ES-I3 (cell line): Measurements from ENCODE around the gene LHFPL2.

Experiments
- H3K36me3 ChIP-seq: 2 replicates; pipeline ENCODE4 v1.6.1; 2013; ENCODE audit warnings: mild to moderate bottlenecking, low read length, control low read depth, moderate library complexity; ENCODE audit not compliant: insufficient read depth
- H3K4me1 ChIP-seq: 2 replicates; pipeline ENCODE4 v1.6.1; 2013; ENCODE audit warnings: mild to moderate bottlenecking, control low read depth, low read length; ENCODE audit not compliant: insufficient read depth
- H3K9ac ChIP-seq: 2 replicates; pipeline ENCODE4 v1.6.1; 2013; ENCODE audit warnings: low read depth, mild to moderate bottlenecking, low read length, moderate library complexity
- H3K9me3 ChIP-seq: 2 replicates; pipeline ENCODE4 v1.6.1; 2013; ENCODE audit warnings: mild to moderate bottlenecking, low read length, moderate library complexity; ENCODE audit not compliant: control insufficient read depth, insufficient read depth

The LHFPL2 gene

GRCh38 chr5:78503958-78504653 is 144.5 kb downstream of the LHFPL2 start:
- peaks cover 20% of the 10 kb centered on the region for H3K4me1 ChIP-seq
- no peaks in the 10 kb centered on the region for H3K9me3 ChIP-seq

GRCh38 chr5:78501411-78502352 is 146.9 kb downstream of the LHFPL2 start:
- Histone ChIP-seq H3K4me1 (peaks cover 12% of the 10 kb centered on the region), H3K36me3 (peaks cover 2% of the 10 kb centered on the region; the same call in 1 of the 2 replicates), H3K9me3 (no peaks in the 10 kb centered on the region), H3K9ac (no peak overlapping the region)

More at GRCh38 chr5:78503958-78504653, 144.5 kb downstream of the LHFPL2 start:
- no peaks in the 10 kb centered on the region for H3K36me3 ChIP-seq
- no peak overlapping the region for H3K9ac ChIP-seq

GRCh38 chr5:78500871-78501270 is 147.7 kb downstream of the LHFPL2 start:
- peaks cover 19% of the 10 kb centered on the region for H3K4me1 ChIP-seq
- no peaks in the 10 kb centered on the region for H3K9me3 ChIP-seq
- peaks cover 2% of the 10 kb centered on the region; the same call in 1 of the 2 replicates for H3K36me3 ChIP-seq
- no peak overlapping the region for H3K9ac ChIP-seq

DNA sequence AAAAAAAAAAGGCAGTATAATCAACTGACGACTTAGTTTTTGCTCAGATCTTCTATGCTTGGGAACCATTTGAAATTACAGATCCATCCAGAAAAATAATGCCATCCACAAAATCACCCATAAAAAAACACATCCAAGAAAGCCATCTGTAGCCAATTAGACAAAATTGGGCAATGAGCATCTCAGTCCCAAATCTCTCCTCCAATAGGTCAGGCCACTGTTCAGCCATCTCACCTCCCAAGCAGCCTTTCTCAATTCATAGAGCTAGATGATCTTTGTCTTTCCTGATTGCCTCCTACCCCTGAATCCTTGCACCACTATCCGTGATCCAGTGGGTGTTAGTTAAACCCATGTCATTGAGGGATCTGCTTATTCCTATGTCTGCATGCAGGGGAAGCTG is 148.5 kb downstream of the LHFPL2 start:
- H3K36me3 ChIP-seq, result peaks cover 2% of the 10 kb centered on the region; the same call in 1 of the 2 replicates
- H3K4me1 ChIP-seq, result peaks cover 23% of the 10 kb centered on the region
- no peaks in the 10 kb centered on the region for H3K9me3 ChIP-seq
- no peak overlapping the region for H3K9ac ChIP-seq

GRCh38 chr5:78499485-78499884 is 149.1 kb downstream of the LHFPL2 start:
- peaks cover 22% of the 10 kb centered on the region for H3K4me1 ChIP-seq
- H3K9ac ChIP-seq, result no peak overlapping the region

GRCh38 chr5:78497573-78498533 is 150.7 kb downstream of the LHFPL2 start:
- Histone ChIP-seq H3K36me3 (peaks cover 2% of the 10 kb centered on the region; the same call in 1 of the 2 replicates), H3K9me3 (no peaks in the 10 kb centered on the region), H3K4me1 (peaks cover 22% of the 10 kb centered on the region), H3K9ac (no peak overlapping the region)

More at GRCh38 chr5:78499485-78499884, 149.1 kb downstream of the LHFPL2 start:
- H3K36me3 ChIP-seq, result peaks cover 2% of the 10 kb centered on the region; the same call in 1 of the 2 replicates
- H3K9me3 ChIP-seq, result no peaks in the 10 kb centered on the region

DNA sequence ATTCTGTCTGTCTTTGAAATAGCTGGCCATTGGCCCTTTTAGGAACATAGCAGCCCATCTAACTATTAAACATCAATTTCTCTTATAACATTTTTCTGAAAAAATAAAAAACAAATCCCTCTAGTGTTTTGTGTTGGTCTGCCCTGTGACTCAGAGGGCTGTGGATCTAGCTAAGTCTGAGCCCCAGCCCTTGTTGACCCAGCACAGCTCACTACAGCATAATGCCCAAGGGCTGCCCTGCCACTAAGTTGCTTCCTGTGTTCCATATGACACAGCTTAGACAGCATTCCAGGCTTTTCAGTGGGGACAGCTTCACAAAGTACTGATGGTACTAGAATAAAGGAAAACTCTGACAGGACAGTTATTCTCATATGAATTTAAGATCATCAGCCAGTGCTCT is 152.2 kb downstream of the LHFPL2 start:
- H3K4me1 ChIP-seq, result peaks cover 22% of the 10 kb centered on the region
- H3K9ac ChIP-seq, result 0 out of 2 replicates have a peak overlapping the region, but pooled peaks have one; percentile 5
- no peaks in the 10 kb centered on the region for H3K9me3 ChIP-seq
- H3K36me3 ChIP-seq, result peaks cover 2% of the 10 kb centered on the region; the same call in 1 of the 2 replicates

- Histone ChIP-seq H3K4me1 (peaks cover 22% of the 10 kb centered on the region), H3K9ac (0 out of 2 replicates have a peak overlapping the region, but pooled peaks have one; percentile 5), H3K36me3 (peaks cover 2% of the 10 kb centered on the region; the same call in 1 of the 2 replicates), H3K9me3 (no peaks in the 10 kb centered on the region)
Observed at GRCh38 chr5:78495800-78496199, 152.8 kb downstream of the LHFPL2 start.

DNA sequence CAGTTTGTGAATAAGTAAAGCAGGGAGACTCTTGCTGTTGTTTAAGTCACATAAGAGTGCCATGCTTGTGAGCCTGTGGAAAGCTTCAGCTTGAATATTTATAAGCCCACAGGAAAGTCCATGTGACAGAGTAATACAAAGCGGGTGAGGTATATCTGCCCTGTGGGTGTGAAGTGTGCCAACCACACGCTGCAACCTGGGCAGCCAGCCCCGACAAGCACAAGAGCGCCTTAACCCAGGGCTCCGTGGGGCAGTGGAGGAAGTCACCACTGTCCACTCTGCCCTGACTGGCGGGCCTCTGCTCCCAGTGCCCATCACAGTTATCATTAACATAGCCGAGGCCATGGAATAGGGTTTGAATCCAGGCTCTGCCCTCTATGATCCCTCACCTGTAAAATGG is 155.9 kb downstream of the LHFPL2 start:
- Histone ChIP-seq H3K36me3 (peaks cover 5% of the 10 kb centered on the region; the same call in 1 of the 2 replicates), H3K9me3 (no peaks in the 10 kb centered on the region), H3K4me1 (peaks cover 22% of the 10 kb centered on the region), H3K9ac (no peak overlapping the region)

DNA sequence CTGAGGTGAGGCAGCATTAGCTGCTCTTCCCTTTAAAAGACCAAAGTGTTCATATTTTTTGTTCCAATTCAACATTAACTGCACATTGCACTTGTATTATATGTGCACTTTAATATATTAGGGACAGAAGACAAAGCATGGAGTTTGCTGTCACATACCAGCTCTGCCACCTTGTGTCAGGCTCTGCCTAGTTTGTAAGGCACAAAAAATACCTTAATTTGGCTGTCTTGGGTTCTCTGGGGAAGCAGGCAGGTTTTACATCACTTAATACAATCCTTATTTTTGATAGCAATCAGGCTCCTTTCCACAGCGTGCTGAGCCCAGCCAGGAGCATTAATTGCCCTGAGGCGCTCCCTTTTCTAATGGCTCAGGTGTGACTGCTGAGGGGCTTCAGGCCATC is 156.3 kb downstream of the LHFPL2 start:
- Histone ChIP-seq H3K4me1 (peaks cover 22% of the 10 kb centered on the region), H3K9me3 (no peaks in the 10 kb centered on the region), H3K9ac (no peak overlapping the region), H3K36me3 (peaks cover 5% of the 10 kb centered on the region; the same call in 1 of the 2 replicates)

- Histone ChIP-seq H3K9me3 (no peaks in the 10 kb centered on the region), H3K9ac (no peak overlapping the region), H3K4me1 (peaks cover 12% of the 10 kb centered on the region), H3K36me3 (peaks cover 10% of the 10 kb centered on the region)
Observed at GRCh38 chr5:78490709-78491485, 157.7 kb downstream of the LHFPL2 start.

DNA sequence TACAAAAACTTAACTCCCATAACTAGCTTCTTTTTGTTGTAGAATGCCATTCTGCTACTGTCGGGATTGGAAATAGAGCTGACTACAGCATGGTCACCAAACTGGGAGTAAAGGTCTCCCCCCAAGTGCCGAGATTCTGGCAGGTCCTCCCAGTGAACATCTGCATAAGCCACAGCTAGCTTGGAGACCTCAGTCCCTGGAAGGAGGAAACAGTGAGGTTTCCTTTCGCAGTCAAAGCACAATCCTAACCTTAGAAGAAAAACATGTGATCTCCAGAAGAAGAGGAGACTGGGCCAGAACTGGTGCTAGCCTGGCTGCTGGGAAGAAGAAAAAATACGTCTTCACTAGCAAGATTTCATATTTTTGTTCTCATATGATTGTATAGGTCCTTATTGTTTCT is 160.7 kb downstream of the LHFPL2 start:
- no peaks in the 10 kb centered on the region; the same call in 1 of the 2 replicates for H3K4me1 ChIP-seq
- H3K9me3 ChIP-seq, result no peaks in the 10 kb centered on the region
- H3K9ac ChIP-seq, result no peak overlapping the region
- peaks cover 10% of the 10 kb centered on the region for H3K36me3 ChIP-seq

- Histone ChIP-seq H3K36me3 (peaks cover 10% of the 10 kb centered on the region), H3K9ac (no peak overlapping the region), H3K9me3 (no peaks in the 10 kb centered on the region), H3K4me1 (no peaks in the 10 kb centered on the region; the same call in 1 of the 2 replicates)
Observed at GRCh38 chr5:78486218-78486617, 162.4 kb downstream of the LHFPL2 start.
